Raji (cell line): ENCODE data around the gene MATK.

Experiments
- POLR2A ChIP-seq: IDR thresholded peaks from 2 replicates; pipeline ENCODE4 v1.6.1; 2011; ENCODE audit warnings: low read depth, low read length, control low read depth; ENCODE audit not compliant: insufficient read depth

Gene MATK, protein sequence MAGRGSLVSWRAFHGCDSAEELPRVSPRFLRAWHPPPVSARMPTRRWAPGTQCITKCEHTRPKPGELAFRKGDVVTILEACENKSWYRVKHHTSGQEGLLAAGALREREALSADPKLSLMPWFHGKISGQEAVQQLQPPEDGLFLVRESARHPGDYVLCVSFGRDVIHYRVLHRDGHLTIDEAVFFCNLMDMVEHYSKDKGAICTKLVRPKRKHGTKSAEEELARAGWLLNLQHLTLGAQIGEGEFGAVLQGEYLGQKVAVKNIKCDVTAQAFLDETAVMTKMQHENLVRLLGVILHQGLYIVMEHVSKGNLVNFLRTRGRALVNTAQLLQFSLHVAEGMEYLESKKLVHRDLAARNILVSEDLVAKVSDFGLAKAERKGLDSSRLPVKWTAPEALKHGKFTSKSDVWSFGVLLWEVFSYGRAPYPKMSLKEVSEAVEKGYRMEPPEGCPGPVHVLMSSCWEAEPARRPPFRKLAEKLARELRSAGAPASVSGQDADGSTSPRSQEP

GRCh38 chr19:3785938-3786824 is at the start of gene MATK:
MATK (minus strand) TSS chr19:3786381; CDS start chr19:3785135, 1,246 bp downstream.
- TF ChIP-seq POLR2A, result no peak

DNA sequence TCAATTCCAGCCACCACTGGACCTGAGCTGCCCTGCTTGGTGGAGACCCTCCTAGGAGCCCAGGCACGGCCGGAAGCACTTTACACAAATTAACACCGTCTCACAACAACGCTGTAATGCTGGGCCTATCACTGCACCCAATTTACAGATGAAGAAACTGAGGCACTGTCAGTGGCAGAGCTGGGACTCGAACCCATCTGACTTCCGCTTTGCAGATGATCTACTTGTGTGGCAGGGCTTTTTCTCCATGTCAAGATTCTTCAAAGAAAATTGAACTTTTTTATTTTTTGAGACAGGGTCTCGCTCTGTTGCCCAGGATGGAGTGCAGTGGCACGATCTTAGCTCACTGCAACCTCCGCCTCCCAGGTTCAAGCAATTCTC is 48.9 kb upstream of the MATK start:
- no peak for TF ChIP-seq POLR2A

DNA sequence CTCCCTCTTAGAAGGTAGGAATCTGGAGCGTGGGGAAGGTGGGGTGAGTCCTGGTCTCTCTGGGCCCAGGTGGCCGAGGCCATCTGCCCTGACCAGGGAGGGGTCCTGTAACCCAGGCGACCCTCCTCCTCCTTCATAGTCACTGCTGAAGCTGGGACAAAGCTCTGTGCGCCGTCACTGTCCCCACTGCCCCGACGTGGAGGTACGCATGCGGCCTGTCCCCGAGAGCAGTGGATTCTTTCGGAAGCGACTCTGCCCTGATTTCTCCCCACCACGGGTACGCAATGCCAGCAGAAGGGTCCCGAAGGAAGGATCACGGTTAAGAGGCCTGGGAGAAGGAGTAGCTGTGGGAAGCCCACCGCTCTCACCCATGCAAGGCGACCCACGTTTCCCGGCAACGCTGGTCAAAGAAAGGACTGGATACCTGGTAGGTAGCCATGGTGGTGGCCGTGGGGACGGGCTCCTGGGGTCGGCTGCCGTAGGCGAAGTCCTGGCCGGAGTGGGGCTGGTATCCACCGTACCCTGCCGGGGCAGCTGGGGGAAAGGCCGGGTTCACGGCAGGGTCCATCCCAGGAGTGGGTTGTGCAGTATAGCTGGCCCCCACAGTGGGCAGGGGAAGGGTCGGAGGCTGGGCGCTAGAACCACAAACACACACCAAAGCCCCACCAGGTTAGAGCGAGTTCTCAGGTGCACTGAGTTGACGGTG is 48.3 kb upstream of the MATK start:
- TF ChIP-seq POLR2A, result no peak

DNA sequence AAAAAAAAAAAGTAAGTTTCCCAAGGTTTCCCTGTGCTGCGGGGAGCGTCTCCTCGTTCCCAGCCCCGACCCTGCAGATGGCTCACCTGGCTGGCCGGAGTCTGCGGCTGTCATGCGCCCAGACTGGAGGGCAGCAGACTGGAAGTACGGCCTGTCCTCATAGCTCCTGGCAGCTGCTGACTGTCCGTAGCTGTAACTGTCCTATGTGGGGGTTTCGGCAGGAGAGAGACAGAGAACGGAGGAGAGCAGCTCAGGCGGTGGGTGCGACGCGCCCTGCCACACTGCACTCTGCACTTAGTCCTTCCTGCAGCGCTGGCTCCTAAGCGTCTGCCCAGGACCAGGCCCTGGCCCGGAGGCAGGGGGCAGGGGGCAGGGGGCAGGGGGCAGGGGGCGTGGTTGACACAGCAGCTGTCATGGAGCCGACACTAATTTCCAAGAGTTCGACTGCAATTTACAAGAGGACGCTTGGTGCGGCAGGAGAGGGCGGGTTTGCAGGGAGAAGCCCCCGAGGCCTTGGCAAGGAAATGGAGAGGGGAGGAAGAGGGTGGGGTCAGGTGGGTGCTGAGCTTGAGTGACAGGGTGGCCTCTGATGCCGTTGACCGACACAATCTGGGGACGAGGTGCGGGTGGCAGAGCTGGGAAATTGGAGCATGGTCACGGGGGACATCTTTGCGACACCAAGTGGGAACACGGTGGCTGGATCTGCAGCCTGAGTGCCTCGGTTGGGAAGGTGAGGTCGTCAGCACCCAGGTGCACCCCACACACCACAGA is 47.6 kb upstream of the MATK start:
- TF ChIP-seq POLR2A, result no peak

DNA sequence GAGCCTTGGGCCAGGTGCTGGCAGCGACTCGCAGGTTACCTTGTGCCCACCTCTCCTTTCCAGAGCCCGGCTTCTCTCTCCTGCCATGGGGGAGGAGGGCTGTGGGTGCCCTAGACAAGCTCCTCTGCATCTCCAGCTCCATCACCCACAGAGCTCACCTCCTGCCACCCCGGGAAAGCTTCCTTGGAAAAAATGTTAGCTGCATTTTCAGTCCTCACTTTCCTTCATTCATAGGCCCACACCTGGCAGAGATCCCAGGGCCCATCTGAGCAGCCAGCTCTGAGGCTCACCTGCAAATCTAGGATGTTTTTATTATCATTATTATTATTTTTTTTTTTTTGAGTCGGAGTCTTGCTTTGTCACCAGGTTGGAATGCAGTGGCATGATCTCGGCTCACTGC is 45.8 kb upstream of the MATK start:
- TF ChIP-seq POLR2A, result no peak

GRCh38 chr19:3831601-3832000 is 45.4 kb upstream of the MATK start:
- no peak for TF ChIP-seq POLR2A

DNA sequence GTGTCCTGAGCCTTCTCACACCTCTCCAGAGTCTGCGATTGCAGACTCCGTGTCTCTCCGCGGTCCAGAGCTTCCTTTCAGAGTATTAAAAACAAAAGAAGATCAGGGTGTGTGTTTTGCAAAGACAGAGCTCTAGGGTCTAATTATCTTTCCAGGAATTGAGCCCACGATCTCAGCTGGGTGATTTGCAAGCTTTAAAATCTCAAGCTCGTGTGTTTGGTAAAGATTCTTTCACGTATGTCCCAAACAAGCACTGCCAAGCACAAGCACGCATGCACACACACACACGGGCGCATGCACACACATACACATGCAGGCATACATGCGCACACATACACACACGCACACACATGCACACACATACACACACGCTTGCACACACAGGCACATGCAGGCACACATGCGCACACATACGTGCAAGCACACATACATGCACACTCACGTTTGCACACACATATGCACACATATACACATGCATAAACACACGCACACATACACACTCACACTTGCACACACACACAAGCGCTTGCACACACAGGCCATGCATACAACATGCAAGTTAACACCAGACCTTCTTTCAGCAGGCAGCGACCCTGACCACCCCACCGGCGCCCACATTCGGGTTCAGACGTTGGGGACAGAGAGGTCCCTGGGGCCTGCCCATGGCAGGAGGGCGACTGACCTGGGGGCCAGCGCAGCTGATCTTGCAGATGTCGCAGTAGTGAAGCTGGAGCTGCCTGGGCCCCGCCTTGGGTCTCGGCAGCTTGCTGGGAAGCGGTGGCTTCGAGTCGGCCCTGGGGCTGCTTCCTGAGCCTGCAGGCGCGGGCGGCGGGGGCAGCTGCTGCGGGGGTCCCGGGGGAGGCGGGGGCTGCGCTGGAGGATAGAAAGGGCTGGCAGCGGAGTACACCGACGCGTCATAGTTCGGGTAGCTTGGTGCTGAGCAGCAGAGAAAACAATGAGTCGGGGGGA is 44.7 kb upstream of the MATK start:
- no peak for TF ChIP-seq POLR2A

GRCh38 chr19:3827306-3827705 is 41.1 kb upstream of the MATK start:
- TF ChIP-seq POLR2A, result no peak

DNA sequence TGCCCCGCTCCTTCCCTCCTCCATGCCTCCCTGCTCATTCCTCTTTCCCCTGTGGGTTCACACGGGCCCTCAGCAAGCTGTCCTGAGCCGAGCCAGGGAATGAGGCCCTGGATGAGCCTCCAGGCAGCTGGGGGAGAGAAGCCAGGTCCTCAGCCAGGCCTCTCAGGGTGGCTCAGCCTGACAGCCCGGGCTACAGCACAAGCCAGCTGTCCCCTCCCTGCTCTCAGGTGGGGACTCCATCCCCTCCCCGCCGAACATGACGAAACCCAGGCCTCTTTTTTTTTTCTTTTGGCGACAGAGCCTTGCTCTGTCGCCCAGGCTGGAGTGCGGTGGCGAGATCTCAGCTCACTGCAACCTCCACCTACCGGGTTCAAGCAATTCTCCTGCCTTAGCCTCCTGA is 40.0 kb upstream of the MATK start:
- no peak for TF ChIP-seq POLR2A

DNA sequence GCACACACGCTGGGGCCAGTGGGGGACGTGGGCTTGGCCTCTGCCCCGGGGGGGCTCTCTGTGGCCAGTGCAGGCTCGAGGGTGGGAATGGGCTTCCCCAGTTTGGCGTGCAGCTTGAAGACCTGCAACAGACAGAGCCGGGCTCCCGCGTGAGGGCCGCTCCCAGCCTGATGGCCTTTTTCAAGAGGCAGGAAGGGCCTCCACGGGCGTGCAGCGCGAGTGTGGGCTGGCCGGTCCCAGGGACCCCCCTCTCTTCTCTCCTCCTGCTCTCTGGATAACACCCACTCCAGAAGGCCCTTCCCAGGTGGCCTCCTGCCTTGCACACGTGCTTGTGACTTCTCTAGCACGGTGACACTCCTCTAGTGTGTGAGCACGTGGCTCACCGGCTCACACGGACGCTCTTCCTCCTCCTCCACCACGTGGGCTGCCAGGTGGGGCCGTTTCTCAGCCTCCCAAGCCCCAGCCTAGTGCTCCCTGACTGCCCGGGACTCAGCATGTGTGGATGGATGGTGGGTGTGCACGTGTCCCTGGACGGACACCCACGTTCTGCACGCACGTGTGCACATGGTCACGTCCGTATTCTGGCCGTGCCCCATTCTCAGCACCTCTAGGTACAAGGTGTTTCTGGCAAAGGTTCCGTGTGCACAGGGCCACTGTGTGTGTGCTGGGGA is 39.2 kb upstream of the MATK start:
- TF ChIP-seq POLR2A, result no peak

DNA sequence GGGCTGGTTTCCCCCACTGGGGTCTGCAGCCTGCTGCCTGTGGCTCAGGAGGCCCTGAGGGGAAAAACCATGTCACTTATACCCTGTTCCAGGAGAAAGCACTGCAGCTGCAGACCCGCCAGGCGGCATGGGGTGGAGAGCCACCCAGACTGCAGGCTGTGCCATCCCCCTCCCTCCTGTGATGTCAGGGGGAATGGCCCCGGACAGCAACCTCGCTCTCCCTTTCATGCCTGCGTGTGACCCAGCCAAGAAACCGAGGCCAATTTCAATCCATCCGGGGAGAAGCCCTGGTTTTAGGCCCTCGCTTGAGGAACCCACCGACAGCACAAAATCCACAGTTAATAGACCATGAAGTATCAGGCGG is 37.2 kb upstream of the MATK start:
- TF ChIP-seq POLR2A, result no peak

DNA sequence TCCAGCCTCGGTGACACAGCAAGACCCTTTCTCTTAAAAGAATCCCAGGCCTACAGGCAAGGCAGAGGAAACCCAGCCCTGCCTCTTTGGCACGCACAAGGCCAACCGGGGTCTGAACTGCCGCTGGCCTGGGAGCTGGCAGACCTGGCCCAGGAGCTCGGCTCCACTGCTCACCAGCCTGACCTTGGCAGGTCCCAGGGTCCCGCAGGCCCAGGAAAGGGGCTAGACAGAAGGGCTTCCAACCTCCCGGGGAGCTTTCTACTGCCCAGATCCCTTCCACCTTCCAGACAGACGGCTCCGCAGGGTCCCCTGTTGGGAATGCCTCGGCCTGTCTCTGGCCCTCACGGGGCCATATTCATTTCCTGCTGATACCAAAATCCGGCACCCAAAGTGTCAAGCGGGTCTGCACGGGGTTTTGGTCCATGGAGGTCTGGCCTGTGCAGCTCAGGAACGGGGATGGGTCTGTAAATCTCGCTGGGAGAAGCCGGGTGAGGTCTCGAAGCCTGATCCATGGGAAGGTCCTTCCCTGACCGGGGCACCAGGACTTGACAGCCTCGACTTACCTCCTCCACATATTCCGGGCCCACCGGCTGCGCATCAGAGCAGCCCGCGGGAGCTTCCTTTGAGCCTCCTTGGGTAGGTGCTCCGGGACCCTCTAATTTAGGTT is 36.6 kb upstream of the MATK start:
- TF ChIP-seq POLR2A, result no peak
